ENCODE results near the gene PTGDS. TPM values are rescaled to one million over a fixed set of nuclear protein-coding genes. Genes with fewer than 3 reads are reported as not detected.

PTGDS gene
- total and polyA plus RNA-seq, 7 experiments from 2014 or later: 0.97 to 68.7 (median 4.3) TPM; not detected in 2

DNA sequence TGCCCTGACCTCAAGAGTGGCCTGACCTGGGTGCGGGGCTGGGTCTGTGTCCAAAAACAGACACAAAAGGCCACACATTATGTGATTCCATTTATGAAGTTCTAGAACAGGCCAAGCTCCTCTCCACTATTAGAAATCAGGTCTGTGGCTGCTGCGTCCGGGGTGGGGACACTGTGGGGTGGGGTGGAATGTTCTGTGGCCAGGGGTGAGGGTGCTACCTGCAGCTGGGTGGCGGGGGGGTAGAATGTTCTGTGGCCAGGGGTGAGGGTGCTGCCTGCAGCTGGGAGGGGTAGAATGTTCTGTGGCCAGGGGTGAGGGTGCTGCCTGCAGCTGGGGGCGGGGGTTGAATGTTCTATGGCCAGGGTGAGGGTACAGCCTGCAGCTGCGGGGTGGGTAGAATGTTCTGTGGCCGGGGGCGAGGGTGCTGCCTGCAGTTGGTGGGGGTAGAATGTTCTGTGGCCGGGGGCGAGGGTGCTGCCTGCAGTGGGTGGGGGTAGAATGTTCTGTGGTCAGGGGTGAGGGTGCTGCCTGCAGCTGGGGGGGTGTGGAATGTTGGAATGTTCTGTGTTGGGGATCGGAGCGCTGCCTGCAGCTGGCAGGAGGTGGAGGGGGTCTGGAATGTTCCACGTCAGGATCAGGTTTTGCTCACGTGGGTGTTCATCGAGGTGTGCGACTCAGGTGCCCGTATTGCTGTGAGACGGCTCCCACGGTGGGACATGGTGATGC is 16.9 kb upstream of the PTGDS start:
- ATAC-seq: peak; percentile 75
- H3K4me3 ChIP-seq (ENCODE audit: low read length): no peak overlapping the region
- Mint-ChIP-seq H3K27ac (peak overlapping the region in 4 of 9 donors; percentile 67 to 78 (median 70)), H3K4me1 (peaks cover 0 to 22% (median 15%) of the 10 kb centered on the region in 7 donors), H3K36me3 (no peaks in the 10 kb centered on the region), H3K27me3 (peaks cover 0 to 3% (median 0%) of the 10 kb centered on the region in 5 donors), H3K4me3 (peak overlapping the region in 5 of 10 donors; percentile 13 to 66 (median 32)), H3K9me3 (peaks cover 0 to 7% (median 0%) of the 10 kb centered on the region in 11 donors)
- CTCF ChIA-PET: no interaction called here
- peaks cover 1 to 62% of the 10 kb centered on the region in 2 donors for H3K4me1 ChIP-seq (ENCODE audit: control insufficient read depth in 2 of 2, insufficient read depth in 2 of 2, low read length in 2 of 2)
- no peaks in the 10 kb centered on the region for H3K27me3 ChIP-seq (ENCODE audit: control insufficient read depth in 2 of 2, insufficient read depth in 2 of 2, low read length in 2 of 2)
- H3K36me3 ChIP-seq (ENCODE audit: control insufficient read depth in 2 of 3, insufficient read depth in 3 of 3, low read length in 3 of 3): no peaks in the 10 kb centered on the region
- intact Hi-C loops (cut with micrococcal nuclease): no loop called here
- H3K27ac ChIP-seq (ENCODE audit: low read depth, low read length): no peak overlapping the region
- POLR2A ChIA-PET: interaction anchor here (0.9 kb wide), 2 partner anchors 9 to 151 kb away, joined by 3 to 4 read pairs; no protein-coding TSS in a partner anchor
- no peaks in the 10 kb centered on the region for H3K9me3 ChIP-seq (ENCODE audit: control insufficient read depth in 2 of 3, low read length in 3 of 3)
- no peak for DNase-seq

DNA sequence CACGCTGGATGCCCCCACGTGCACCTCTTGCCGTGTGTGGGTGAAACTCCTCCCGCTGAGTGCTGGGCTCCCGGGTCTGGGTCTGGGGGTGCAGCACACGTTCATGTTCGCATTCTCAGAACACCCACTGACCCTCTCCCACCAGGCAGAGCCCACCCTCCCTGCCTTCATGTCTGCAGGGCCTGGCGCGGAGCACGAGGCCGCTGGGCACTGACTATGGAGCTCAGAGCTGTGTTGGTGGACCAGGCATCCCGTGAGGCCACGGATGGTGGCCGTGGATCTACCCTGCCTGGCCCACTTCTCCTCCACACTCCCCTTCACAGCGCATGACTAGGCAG is 16.4 kb upstream of the PTGDS start:
- ATAC-seq (no peak), DNase-seq (no peak)
- Histone ChIP-seq H3K9me3 (ENCODE audit: control insufficient read depth in 2 of 3, low read length in 3 of 3) (no peaks in the 10 kb centered on the region), H3K27me3 (ENCODE audit: control insufficient read depth in 2 of 2, insufficient read depth in 2 of 2, low read length in 2 of 2) (no peaks in the 10 kb centered on the region), H3K4me3 (ENCODE audit: low read length) (no peak overlapping the region), H3K36me3 (ENCODE audit: control insufficient read depth in 2 of 3, insufficient read depth in 3 of 3, low read length in 3 of 3) (no peaks in the 10 kb centered on the region), H3K27ac (ENCODE audit: low read depth, low read length) (no peak overlapping the region), H3K4me1 (ENCODE audit: control insufficient read depth in 2 of 2, insufficient read depth in 2 of 2, low read length in 2 of 2) (peaks cover 7 to 66% of the 10 kb centered on the region in 2 donors)
- ChIA-PET CTCF (no interaction called here), POLR2A (no interaction called here)
- intact Hi-C loops (cut with micrococcal nuclease): no loop called here
- Mint-ChIP-seq H3K4me3 (no peak overlapping the region), H3K4me1 (peaks cover 0 to 26% (median 20%) of the 10 kb centered on the region in 7 donors), H3K27ac (no peak overlapping the region), H3K9me3 (peaks cover 0 to 7% (median 0%) of the 10 kb centered on the region in 11 donors), H3K36me3 (no peaks in the 10 kb centered on the region), H3K27me3 (peaks cover 0 to 6% (median 0%) of the 10 kb centered on the region in 5 donors)

DNA sequence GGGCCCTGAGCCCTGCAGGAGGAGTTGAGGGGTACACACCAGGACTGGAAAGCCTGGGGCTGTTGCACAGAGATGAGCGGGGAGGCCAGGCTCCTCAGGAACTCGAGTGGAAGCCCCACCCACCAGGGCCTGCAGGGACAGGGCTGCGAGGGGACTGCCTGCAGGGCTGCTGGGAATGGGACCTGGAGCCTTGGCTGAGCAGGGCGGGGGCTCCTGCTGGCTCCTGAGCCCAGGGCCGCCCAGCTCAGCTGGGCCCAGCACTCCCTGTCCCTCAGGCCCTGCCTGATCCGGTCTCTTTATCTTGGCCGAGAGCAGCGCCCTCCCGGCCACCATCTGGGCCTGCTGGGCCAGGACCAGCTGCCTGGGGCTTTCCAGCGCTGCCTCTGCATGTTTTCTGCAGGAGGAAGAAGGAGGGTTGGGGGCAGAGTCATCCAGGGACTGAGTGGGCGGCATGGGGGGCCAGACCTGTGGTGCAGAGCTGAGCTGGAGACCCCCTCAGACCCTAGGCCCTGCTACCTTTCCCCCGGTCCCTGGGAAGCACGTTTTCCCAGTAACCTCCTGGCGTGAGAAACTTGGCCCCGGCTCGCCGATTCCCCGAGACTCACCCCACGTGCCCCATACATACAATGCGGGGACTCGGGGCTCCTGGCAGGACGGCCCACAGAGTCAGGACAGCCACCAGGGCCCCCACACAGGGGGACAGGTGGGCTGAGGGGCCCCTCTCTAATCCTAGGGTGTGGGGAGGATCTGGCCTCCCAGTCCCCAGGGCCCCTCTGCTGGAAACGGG is 15.8 kb upstream of the PTGDS start:
- Mint-ChIP-seq H3K9me3 (peaks cover 0 to 4% (median 0%) of the 10 kb centered on the region in 11 donors), H3K27me3 (peaks cover 0 to 6% (median 0%) of the 10 kb centered on the region in 5 donors), H3K4me3 (no peak overlapping the region), H3K4me1 (peaks cover 0 to 32% (median 25%) of the 10 kb centered on the region in 7 donors), H3K36me3 (no peaks in the 10 kb centered on the region), H3K27ac (no peak overlapping the region)
- Histone ChIP-seq H3K27ac (ENCODE audit: low read depth, low read length) (no peak overlapping the region), H3K9me3 (ENCODE audit: control insufficient read depth in 2 of 3, low read length in 3 of 3) (no peaks in the 10 kb centered on the region), H3K4me1 (ENCODE audit: control insufficient read depth in 2 of 2, insufficient read depth in 2 of 2, low read length in 2 of 2) (peaks cover 12 to 72% of the 10 kb centered on the region in 2 donors), H3K4me3 (ENCODE audit: low read length) (no peak overlapping the region), H3K36me3 (ENCODE audit: control insufficient read depth in 2 of 3, insufficient read depth in 3 of 3, low read length in 3 of 3) (no peaks in the 10 kb centered on the region), H3K27me3 (ENCODE audit: control insufficient read depth in 2 of 2, insufficient read depth in 2 of 2, low read length in 2 of 2) (no peaks in the 10 kb centered on the region)
- ATAC-seq: no peak
- intact Hi-C loops (cut with micrococcal nuclease): no loop called here
- ChIA-PET CTCF (no interaction called here), POLR2A (interaction anchor here (0.9 kb wide), 1 partner anchor 12 kb away, joined by 3 read pairs; no protein-coding TSS in a partner anchor)
- DNase-seq: no peak

DNA sequence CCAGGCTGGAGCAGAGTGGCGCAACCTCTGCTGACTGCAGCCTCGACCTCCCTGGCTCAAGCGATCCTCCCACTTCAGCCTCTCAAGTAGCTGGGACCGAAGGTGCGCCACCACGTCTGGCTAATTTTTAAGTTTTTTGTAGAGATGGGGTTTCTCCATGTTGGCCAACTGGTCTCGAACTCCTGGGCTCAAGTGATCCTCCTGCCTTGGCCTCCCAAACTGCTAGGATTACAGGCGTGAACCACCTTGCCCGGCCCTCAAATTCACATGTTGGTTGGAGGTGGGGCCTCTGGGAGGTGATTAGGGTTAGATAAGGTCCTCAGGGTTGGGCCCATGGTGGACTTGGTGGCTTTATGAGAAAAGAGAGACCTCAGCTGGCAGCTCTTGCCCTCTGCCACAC is 15.1 kb upstream of the PTGDS start:
- no peaks in the 10 kb centered on the region for H3K9me3 Mint-ChIP-seq
- no peak overlapping the region for H3K27ac Mint-ChIP-seq
- H3K9me3 ChIP-seq (ENCODE audit: control insufficient read depth in 2 of 3, low read length in 3 of 3): no peaks in the 10 kb centered on the region
- H3K36me3 Mint-ChIP-seq: no peaks in the 10 kb centered on the region
- POLR2A ChIA-PET: interaction anchor here (0.9 kb wide), 1 partner anchor 11 kb away, joined by 3 read pairs; no protein-coding TSS in a partner anchor
- peaks cover 0 to 6% (median 0%) of the 10 kb centered on the region in 5 donors for H3K27me3 Mint-ChIP-seq
- H3K4me3 Mint-ChIP-seq: no peak overlapping the region
- H3K4me1 ChIP-seq (ENCODE audit: control insufficient read depth in 2 of 2, insufficient read depth in 2 of 2, low read length in 2 of 2): peaks cover 12 to 72% of the 10 kb centered on the region in 2 donors
- no peaks in the 10 kb centered on the region for H3K36me3 ChIP-seq (ENCODE audit: control insufficient read depth in 2 of 3, insufficient read depth in 3 of 3, low read length in 3 of 3)
- no peak overlapping the region for H3K27ac ChIP-seq (ENCODE audit: low read depth, low read length)
- H3K4me1 Mint-ChIP-seq: peaks cover 0 to 35% (median 26%) of the 10 kb centered on the region in 7 donors
- ATAC-seq (no peak), DNase-seq (no peak)
- no peaks in the 10 kb centered on the region for H3K27me3 ChIP-seq (ENCODE audit: control insufficient read depth in 2 of 2, insufficient read depth in 2 of 2, low read length in 2 of 2)
- no peak overlapping the region for H3K4me3 ChIP-seq (ENCODE audit: low read length)
- intact Hi-C loops (cut with micrococcal nuclease): no loop called here
- CTCF ChIA-PET: interaction anchor here (0.6 kb wide), 1 partner anchor 59 kb away, joined by 3 read pairs; no protein-coding TSS in a partner anchor

DNA sequence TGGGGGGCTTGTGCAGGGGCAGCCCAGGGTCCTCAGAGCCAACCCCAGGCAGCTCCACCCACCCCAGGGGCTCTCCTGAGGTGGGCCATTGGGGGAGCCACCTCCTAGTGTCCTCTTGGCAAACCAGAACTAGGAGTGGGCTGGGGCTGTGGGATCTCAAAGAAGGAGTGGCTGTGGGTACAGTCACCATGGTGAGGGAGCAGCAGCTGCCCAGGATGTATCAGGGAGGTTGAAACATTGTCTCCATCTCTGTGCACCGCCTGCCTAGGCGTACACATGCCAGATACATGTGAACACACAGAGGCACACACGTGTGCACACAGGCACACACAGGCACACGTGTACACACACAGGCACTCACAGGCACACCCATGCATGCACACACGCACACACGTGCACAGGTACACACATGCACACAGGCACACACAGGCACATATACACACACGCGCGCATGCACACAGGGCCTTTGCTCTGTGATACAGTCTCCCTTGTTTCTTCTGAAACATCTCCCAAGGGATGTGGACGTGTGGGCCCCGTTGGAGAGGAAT is 14.5 kb upstream of the PTGDS start:
- Histone ChIP-seq H3K27me3 (ENCODE audit: control insufficient read depth in 2 of 2, insufficient read depth in 2 of 2, low read length in 2 of 2) (no peaks in the 10 kb centered on the region), H3K36me3 (ENCODE audit: control insufficient read depth in 2 of 3, insufficient read depth in 3 of 3, low read length in 3 of 3) (no peaks in the 10 kb centered on the region), H3K4me3 (ENCODE audit: low read length) (no peak overlapping the region), H3K4me1 (ENCODE audit: control insufficient read depth in 2 of 2, insufficient read depth in 2 of 2, low read length in 2 of 2) (peaks cover 12 to 70% of the 10 kb centered on the region in 2 donors), H3K27ac (ENCODE audit: low read depth, low read length) (no peak overlapping the region), H3K9me3 (ENCODE audit: control insufficient read depth in 2 of 3, low read length in 3 of 3) (no peaks in the 10 kb centered on the region)
- Mint-ChIP-seq H3K9me3 (no peaks in the 10 kb centered on the region), H3K27me3 (peaks cover 0 to 6% (median 0%) of the 10 kb centered on the region in 5 donors), H3K27ac (peak overlapping the region in 3 of 9 donors; percentile 44 to 60 (median 55)), H3K4me3 (peak overlapping the region in 2 of 10 donors; percentile 28 to 35), H3K4me1 (peaks cover 0 to 37% (median 26%) of the 10 kb centered on the region in 7 donors), H3K36me3 (no peaks in the 10 kb centered on the region)
- ChIA-PET CTCF (interaction anchor here (0.6 kb wide), 1 partner anchor 60 kb away, joined by 3 read pairs; no protein-coding TSS in a partner anchor), POLR2A (no interaction called here)
- DNase-seq: no peak
- ATAC-seq: no peak
- intact Hi-C loops (cut with micrococcal nuclease): no loop called here

DNA sequence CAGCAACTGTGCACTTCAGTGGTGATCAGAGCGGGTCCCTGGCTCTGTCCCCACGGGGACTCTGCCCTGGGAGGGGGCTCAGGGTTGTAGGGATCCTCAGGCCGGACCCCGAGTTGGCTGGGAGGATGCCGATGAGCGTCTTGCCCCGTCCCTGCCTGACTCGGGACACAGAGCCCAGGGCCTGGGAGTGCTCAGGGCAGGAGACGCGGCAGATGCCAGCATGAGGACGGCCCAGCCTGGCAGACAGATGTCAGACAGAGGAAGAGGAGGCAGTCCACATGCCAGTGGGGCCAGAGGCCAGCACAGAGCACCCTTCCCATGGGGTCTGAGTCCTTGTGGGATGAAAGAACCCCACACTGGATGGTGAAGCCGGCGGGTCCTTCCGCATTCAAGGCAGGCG is 14.0 kb upstream of the PTGDS start:
- Histone ChIP-seq H3K36me3 (ENCODE audit: control insufficient read depth in 2 of 3, insufficient read depth in 3 of 3, low read length in 3 of 3) (no peaks in the 10 kb centered on the region), H3K4me3 (ENCODE audit: low read length) (no peak overlapping the region), H3K27ac (ENCODE audit: low read depth, low read length) (no peak overlapping the region), H3K9me3 (ENCODE audit: control insufficient read depth in 2 of 3, low read length in 3 of 3) (no peaks in the 10 kb centered on the region), H3K27me3 (ENCODE audit: control insufficient read depth in 2 of 2, insufficient read depth in 2 of 2, low read length in 2 of 2) (no peaks in the 10 kb centered on the region), H3K4me1 (ENCODE audit: control insufficient read depth in 2 of 2, insufficient read depth in 2 of 2, low read length in 2 of 2) (peaks cover 12 to 65% of the 10 kb centered on the region in 2 donors)
- Mint-ChIP-seq H3K4me1 (peaks cover 0 to 37% (median 26%) of the 10 kb centered on the region in 7 donors), H3K27me3 (peaks cover 0 to 6% (median 0%) of the 10 kb centered on the region in 5 donors), H3K27ac (peak overlapping the region in 1 of 9 donors; percentile 60), H3K9me3 (no peaks in the 10 kb centered on the region), H3K36me3 (no peaks in the 10 kb centered on the region), H3K4me3 (no peak overlapping the region)
- CTCF ChIA-PET: no interaction called here
- ATAC-seq: no peak
- intact Hi-C loops (cut with micrococcal nuclease): no loop called here
- POLR2A ChIA-PET: no interaction called here
- DNase-seq: no peak
